Thyroid gland (tissue), 4 donors: ENCODE measurements around the gene ABCA3. TPM values are rescaled to one million over a fixed set of nuclear protein-coding genes. Genes with fewer than 3 reads are reported as not detected.

Source experiments
- DNase-seq, 2 donors: peaks; one replicate each; pipeline ENCODE4 v3.0.0-alpha.2; 2019
- H3K27ac ChIP-seq, 3 donors: fragments of 200-600 bp; sonication (generic); 1 replicate in 2 of 3; 2 replicates in 1 of 3; pipeline ENCODE4 v1.5.1; 2016 to 2019; ENCODE audit warnings: mild to moderate bottlenecking in 1 of 3, moderate library complexity in 1 of 3
- H3K27me3 ChIP-seq: fragments of 200-600 bp; sonication (generic); one replicate; pipeline ENCODE4 v1.5.1; 2019
- H3K36me3 ChIP-seq, 2 donors: fragments of 200-600 bp; sonication (generic); one replicate each; pipeline ENCODE4 v1.5.1; 2016 to 2019
- H3K4me1 ChIP-seq, 2 donors: fragments of 200-600 bp; sonication (generic); one replicate each; pipeline ENCODE4 v1.5.1; 2017 to 2019
- H3K4me3 ChIP-seq, 3 donors: fragments of 200-600 bp; sonication (generic); replicated peaks in 1 of 3; 1 replicate in 2 of 3; 2 replicates in 1 of 3; pipeline ENCODE4 v1.5.1; 2016; ENCODE audit warnings: mild to moderate bottlenecking in 1 of 3
- H3K9me3 ChIP-seq: fragments of 200-600 bp; sonication (generic); one replicate; pipeline ENCODE4 v1.5.1; 2017
- POLR2A ChIP-seq, 2 donors: fragments of 450-650 bp; IDR thresholded peaks; one replicate each; pipeline ENCODE4 v1.6.1; 2017; ENCODE audit warnings: antibody characterized with exemption in 2 of 2, mild to moderate bottlenecking in 2 of 2, moderate library complexity in 1 of 2
- WGBS, 2 donors: methylation state at CpG; one replicate each; pipeline ENCODE4 v1.1.5; 2017; 5-methylcytosine and 5-hydroxymethylcytosine counted together
- intact Hi-C: fragments of 100-400 bp; cut with DNase I; formaldehyde crosslinking; loops from one replicate; pipeline ENCODE4 v1.15.1; 2023
- total RNA-seq, 4 donors: library from RNA; depleted of rRNA; stranded (reverse); fragments of >200 nt; gene quantifications; one replicate each; pipeline ENCODE4 v1.2.3, GENCODE V29; 2016
- TF ChIP-seq, protein P1 (sequence below), 6 experiments: fragments of 200-600 bp in 3 of 6; fragments of 450-650 bp in 3 of 6; sonication (generic) in 3 of 6; IDR thresholded peaks; one replicate each; pipeline ENCODE4 v1.5.1; 2016 to 2019; ENCODE audit warnings: antibody characterized with exemption in 6 of 6, mild to moderate bottlenecking in 2 of 6, inconsistent platforms in 1 of 6, moderate library complexity in 1 of 6

The ABCA3 gene
- total RNA-seq, 4 donors from 2014 or later, result 36.5 to 66.7 (median 60.4) TPM

DNA sequence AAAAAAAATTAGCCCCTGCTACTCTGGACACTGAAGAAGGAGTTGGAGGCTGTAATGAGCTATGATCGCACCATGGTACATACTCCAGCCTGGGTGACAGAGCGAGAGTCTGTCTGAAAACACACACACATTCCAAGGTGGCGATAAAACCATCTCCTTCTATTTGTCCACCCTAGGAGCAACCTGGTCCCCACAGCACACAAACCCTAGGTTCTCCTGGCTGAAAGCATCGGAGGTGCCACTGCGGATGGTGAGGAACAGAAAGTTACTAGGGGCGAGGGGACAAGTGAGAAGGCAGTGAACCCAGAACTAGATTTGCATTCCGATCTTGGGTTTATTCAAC, 87.8 kb downstream of the ABCA3 start:
- TF ChIP-seq, protein P1, sequence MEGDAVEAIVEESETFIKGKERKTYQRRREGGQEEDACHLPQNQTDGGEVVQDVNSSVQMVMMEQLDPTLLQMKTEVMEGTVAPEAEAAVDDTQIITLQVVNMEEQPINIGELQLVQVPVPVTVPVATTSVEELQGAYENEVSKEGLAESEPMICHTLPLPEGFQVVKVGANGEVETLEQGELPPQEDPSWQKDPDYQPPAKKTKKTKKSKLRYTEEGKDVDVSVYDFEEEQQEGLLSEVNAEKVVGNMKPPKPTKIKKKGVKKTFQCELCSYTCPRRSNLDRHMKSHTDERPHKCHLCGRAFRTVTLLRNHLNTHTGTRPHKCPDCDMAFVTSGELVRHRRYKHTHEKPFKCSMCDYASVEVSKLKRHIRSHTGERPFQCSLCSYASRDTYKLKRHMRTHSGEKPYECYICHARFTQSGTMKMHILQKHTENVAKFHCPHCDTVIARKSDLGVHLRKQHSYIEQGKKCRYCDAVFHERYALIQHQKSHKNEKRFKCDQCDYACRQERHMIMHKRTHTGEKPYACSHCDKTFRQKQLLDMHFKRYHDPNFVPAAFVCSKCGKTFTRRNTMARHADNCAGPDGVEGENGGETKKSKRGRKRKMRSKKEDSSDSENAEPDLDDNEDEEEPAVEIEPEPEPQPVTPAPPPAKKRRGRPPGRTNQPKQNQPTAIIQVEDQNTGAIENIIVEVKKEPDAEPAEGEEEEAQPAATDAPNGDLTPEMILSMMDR (IDR thresholded peaks at IDR 0.05), result no peak
- no peak for TF ChIP-seq POLR2A (IDR thresholded peaks at IDR 0.05)
- intact Hi-C loops, result no loop called here
- no peaks in the 10 kb centered on the region for H3K27me3 ChIP-seq
- H3K36me3 ChIP-seq, result peaks cover 44 to 49% of the 10 kb centered on the region in 2 donors
- H3K9me3 ChIP-seq, result no peaks in the 10 kb centered on the region
- no peak overlapping the region for H3K4me3 ChIP-seq
- H3K4me1 ChIP-seq, result peaks cover 10 to 33% of the 10 kb centered on the region in 2 donors
- H3K27ac ChIP-seq, result no peak overlapping the region
- DNase-seq, result no peak
- WGBS, 2 donors, result 80 to 86% methylated on average over 7 of the region's 7 CpGs

DNA sequence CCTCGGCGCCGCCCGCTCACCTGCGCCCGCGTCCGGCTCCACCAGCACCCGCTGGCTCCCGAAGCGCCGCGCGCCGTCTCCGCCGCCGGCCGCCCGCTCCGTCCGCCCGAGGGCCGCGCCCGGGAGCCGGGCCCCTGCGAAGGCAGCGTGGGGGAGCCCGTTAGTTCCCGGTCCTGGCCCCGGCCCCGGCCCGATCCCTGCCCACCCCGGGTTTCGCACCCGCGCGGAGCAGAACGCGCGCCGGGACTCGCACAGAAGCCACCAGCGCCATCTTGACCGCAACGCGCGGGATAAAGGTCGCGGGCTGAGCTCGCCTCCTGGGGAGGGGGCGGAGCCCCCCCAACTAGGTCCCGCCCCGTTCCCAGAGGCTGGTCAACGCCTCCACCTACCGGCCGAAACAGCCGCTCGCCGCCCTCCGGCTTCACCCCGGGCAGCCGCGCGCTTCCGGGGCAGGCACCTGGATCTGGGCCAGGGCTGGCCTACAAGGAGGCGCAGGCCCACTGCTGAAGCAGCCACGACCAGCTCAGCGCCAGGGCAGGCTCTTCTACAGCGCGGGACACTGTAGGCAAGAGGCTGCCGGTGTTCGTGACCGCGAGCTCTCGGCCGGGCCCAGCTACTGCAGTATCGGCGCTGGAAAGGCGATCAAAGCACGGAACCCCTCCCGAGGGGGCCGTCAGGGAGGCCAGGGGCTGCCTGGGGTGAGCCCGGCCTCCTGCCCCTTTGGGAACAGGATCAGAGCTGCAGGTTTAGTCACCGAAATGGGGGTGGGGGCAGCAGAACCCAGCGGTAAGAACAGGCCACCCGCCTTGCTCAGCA, 89.0 kb downstream of the ABCA3 start, which contains the start of gene ECI1:
Gene ECI1, minus strand, starts transcription at position 292 of the 816 bp plus-strand sequence. Its CDS starts 21 bp downstream, at position 271.
- Histone ChIP-seq H3K27me3 (no peaks in the 10 kb centered on the region), H3K4me3 (peak within 1 kb of the TSS; percentile 15 to 68 (median 23)), H3K9me3 (no peaks in the 10 kb centered on the region), H3K4me1 (peaks cover 10 to 33% of the 10 kb centered on the region in 2 donors), H3K36me3 (peaks cover 34 to 40% of the 10 kb centered on the region in 2 donors), H3K27ac (peak within 1 kb of the TSS; percentile 78 to 83 (median 81))
- DNase-seq, result peak; percentile 98
- 12 to 27% methylated on average over 10 of the region's 88 CpGs for WGBS, 2 donors
- peak; percentile 39 to 94 for TF ChIP-seq POLR2A (IDR thresholded peaks at IDR 0.05)
- TF ChIP-seq, protein P1 (IDR thresholded peaks at IDR 0.05), result peak; percentile 25 to 93 (median 72)
- intact Hi-C loops, result no loop called here

DNA sequence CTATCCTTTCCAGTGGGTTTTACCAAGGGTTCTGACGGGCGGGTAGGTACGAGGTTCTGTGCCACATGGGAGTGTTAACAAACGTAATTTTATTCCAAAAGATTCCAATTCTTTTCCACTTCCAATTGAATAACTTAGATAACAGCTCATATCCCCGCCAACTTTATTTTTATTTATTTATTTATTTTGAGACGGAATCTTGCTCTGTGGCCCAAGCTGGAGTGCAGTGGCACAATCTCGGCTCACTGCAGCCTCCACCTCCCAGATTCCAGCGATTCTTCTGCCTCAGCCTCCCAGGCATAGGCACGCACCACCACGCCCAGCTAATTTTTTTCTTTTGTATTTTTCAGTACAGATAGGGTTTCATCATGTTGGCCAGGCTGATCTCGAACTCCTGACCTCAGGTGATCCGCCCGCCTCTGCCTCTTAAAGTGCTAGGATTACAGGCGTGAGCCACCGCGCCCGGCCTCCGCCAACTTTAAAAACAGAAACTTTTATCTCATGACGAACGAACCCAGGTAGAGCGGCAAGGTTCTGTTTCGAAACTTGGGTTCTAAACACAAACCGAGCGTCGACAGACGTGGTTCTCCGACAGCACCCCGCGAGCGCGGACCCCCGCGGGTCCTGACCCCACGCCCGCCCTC, 89.8 kb downstream of the ABCA3 start:
- DNase-seq, result peak; percentile 39 to 45
- H3K27me3 ChIP-seq, result no peaks in the 10 kb centered on the region
- H3K9me3 ChIP-seq, result no peaks in the 10 kb centered on the region
- WGBS, 2 donors, result 3 to 5% methylated on average over 35 of the region's 35 CpGs
- H3K4me1 ChIP-seq, result peaks cover 10 to 33% of the 10 kb centered on the region in 2 donors
- intact Hi-C loops, result no loop called here
- TF ChIP-seq, protein P1 (IDR thresholded peaks at IDR 0.05), result no peak
- TF ChIP-seq POLR2A (IDR thresholded peaks at IDR 0.05), result no peak
- H3K4me3 ChIP-seq, result peak overlapping the region; percentile 15 to 68 (median 23)
- H3K27ac ChIP-seq, result peak overlapping the region; percentile 67 to 83 (median 81)
- H3K36me3 ChIP-seq, result peaks cover 34 to 40% of the 10 kb centered on the region in 2 donors

DNA sequence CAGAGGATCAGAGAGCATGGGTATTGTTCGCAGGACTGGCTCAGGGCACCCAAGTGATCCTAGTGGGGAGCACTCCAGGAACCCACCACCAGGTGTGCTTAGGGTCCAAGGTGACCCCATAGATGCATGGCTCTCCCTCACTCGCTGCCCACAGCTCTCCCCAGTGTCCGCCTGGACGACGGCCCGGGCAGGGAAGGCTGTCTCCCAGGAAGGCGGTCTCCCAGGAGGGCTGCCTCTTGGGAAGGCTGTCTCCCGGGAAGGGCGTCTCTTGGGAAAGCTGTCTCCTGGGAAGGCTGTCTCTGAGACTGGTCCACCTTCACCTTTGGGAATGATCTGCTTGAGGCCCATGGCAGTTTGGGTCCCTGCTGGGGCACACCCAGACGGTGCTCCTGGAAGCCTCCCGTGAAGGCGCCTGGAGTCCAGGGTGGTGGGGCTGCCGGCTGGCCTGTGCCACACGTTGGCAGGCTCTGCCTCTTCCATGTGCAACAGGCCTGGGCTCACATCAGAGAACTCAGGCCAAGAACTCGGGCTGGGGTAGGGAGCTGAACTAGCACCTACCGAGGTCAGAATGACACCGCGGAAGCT, 94.1 kb downstream of the ABCA3 start:
- Histone ChIP-seq H3K36me3 (peaks cover 43 to 44% of the 10 kb centered on the region in 2 donors), H3K27me3 (no peaks in the 10 kb centered on the region), H3K27ac (no peak overlapping the region), H3K4me3 (no peak overlapping the region), H3K9me3 (no peaks in the 10 kb centered on the region), H3K4me1 (peaks cover 7 to 15% of the 10 kb centered on the region in 2 donors)
- 91 to 95% methylated on average over 7 to 12 of the region's 18 CpGs for WGBS, 2 donors
- DNase-seq, result no peak
- intact Hi-C loops, result no loop called here
- TF ChIP-seq POLR2A (IDR thresholded peaks at IDR 0.05), result no peak
- TF ChIP-seq, protein P1 (IDR thresholded peaks at IDR 0.05), result no peak
